HG02678 (cell line): ENCODE measurements around the gene TSTD1.
"Not testable (repeated sequence)": the region's sequence is repeated elsewhere in the genome, so short reads cannot be mapped to it uniquely, and the experiment has no call there.

Experiments
- ATAC-seq: cut with Tn5 transposase; IDR thresholded peaks from one replicate; pipeline ENCODE4 v1.9.1; 2021; ENCODE audit warnings: mild to moderate bottlenecking, moderate library complexity; ENCODE audit not compliant: unreplicated experiment

The TSTD1 gene

GRCh38 chr1:161037661-161038522, 872 bp downstream of the TSTD1 start:
- ATAC-seq, result no peak

DNA sequence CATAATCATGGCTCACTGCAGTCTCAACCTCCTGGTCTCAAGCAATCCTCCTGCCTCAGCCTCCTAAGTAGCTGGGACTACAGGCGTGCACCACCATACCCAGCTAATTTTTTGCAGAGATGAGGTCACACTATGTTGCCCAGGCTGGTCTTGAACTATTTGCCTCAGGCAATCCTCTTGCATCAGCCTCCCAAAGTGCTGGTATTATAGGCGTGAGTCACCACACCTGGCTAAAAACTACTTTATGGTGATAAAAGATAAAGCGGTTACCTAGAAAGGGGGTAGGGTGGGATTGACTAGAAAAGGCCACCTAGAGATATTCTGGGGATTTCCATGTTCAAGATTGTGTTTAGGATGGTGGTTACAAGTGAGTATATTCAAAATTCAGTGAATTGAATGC, 5.0 kb downstream of the TSTD1 start:
- ATAC-seq, result no peak

- no peak for ATAC-seq
These were observed 6.4 kb downstream of the TSTD1 start for GRCh38 chr1:161032409-161032808.

- no peak for ATAC-seq
These were observed 6.9 kb downstream of the TSTD1 start for GRCh38 chr1:161031874-161032273.

- not testable (repeated sequence) for ATAC-seq
These were observed 9.3 kb downstream of the TSTD1 start for GRCh38 chr1:161029466-161029865.

DNA sequence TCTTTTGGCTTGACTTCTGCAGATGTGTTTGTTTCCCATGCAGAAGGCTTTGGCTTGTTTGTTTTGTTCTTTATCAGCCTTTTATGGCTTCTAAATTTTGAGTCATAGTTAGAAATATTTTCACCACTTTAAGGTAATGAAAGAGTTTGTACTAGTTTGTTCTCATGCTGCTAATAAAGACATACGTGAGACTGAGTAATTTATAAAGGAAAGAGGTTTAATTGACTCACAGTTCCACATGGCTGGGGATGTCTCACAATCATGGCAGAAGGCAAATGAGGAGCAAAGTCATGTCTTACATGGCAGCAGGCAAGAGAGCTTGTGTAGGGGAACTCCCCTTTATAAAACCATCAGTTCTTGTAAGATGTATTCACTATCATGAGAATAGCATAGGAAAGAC, 11.8 kb downstream of the TSTD1 start:
- not testable (repeated sequence) for ATAC-seq

- not testable (repeated sequence) for ATAC-seq
These were observed 16.3 kb downstream of the TSTD1 start for GRCh38 chr1:161022432-161022831.

DNA sequence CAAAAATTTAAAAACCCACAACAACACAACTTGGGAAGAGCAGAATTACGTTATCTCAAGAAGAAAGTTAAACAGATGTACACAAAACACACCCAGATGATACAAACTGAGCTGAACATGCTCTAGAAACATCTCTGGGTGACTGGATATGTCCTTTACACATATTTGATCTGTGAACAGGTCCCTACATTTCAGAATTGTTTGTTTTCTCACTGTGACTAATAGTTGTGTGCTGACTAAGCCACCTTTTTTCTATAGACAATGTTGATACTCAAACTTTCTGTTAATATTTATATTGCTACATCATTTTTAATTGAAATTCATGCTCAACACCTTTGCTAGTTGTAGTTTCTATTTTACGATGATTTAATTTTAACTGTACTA, 16.8 kb downstream of the TSTD1 start:
- no peak for ATAC-seq

GRCh38 chr1:161021165-161021969, 17.4 kb downstream of the TSTD1 start:
- ATAC-seq, result peak; percentile 88

DNA sequence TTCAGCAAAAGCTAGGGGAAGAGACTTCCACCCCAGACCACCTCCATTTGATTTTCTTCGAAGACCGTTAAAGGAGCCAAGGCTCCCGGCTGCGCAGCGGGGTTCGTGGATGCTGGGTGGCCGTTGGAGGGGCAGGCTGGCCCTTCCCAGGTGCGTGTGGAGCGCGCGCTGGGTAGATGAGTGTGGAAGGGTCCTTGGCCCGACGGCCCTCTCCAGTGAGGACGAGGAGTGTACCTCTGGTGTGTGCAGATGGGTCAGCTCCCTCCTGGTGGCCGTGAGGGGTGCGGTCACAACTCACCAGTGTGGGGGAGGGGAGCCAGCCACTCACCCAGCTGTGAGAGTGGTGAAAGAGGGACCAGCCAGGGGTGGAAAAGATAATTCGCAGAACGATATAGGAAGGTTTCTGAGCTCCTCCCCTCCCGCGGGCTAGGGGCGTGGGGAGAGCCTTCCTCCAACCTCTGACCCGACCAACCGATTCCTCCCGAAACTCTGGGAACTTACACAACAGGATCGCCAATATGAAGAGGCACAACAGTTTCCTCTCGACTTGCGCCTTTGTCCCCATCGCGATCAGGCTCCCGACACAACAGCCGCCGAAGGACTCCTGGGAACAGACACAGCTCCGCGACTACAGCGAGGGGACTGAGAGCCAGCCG, 18.1 kb downstream of the TSTD1 start, which contains the start of gene F11R:
TSS of gene F11R (minus strand) at position 644 of the 656 bp plus-strand sequence. CDS start at position 565, 79 bp downstream.
- ATAC-seq, result peak; percentile 39

DNA sequence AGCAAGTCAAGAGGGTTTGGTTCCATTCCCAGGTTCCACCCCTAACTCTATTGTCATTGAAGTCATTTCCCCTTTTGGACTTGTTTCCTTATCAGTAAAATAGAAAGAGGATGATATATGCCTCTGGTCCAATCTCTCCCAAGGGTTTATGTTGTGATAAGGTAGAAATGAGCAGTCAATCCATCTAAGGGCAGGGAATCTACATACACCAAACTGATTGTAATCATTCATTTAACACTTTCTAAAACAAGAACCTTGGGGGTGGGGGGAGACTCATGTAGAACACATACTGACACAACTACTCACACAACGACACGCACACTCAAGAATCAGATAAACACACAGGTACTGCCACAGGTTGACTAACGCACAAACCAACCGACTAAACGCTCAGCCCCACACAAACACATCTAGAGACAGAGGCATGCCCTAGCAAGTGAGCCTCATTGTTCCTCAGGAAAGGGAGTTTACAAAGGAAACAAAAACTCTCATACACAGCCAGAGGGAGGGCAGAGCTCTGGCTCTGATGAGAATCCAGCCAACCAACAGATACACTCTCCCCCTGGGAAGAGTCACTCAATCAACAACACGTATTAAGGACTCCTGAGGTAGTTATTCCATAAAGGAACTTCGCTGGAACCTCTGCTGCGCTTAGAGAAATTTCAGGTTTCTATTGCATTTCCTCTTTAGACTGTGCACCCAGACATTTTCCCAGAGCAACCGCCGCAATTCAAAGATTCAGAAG, 18.8 kb downstream of the TSTD1 start:
- ATAC-seq, result no peak

GRCh38 chr1:161019111-161019660, 19.6 kb downstream of the TSTD1 start:
- ATAC-seq, result not testable (repeated sequence)

- ATAC-seq, result no peak
These were observed 20.2 kb downstream of the TSTD1 start for GRCh38 chr1:161018631-161018930.

DNA sequence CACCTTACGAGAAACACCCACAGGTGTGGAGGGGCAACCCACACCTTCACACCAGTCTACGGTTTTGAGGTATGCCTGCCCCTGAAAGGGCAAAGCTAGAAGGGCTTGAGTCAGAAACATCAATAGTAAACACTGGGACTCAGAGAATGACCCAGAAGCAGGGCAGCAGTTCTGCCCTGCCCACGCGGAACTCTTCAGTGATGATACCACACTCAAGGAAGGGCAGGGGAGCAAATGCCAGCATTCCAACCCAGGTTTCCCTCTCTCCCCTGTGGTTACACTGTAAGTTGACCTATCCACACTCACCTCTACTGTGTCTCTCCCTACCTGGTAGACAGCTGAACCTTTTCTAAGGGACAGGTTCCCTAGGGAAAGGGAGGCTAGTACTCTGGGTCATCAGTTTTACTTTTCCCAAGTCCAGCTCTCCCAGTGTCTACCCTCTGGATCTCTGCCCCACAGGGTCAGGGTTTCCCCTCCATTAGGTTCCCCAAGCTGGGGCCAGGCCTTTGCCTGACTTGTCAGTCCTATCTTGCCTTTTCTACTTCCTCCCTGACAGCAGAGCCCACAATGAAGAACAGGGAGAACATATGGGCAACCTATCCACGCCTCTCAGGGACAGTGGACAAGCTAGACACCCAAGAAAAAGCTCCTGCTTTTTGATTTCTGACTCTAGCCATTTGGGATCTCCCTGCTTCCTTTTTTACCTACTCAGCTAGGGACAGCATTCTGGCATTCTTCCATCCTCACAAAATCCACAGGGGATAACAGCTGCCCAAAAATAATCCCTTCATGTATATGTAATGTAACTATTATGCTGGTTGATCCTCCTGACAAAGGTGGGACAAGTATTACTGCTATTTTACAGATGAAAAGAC, 20.8 kb downstream of the TSTD1 start:
- ATAC-seq, result no peak

- ATAC-seq, result not testable (repeated sequence)
These were observed 21.6 kb downstream of the TSTD1 start for GRCh38 chr1:161017181-161017580.

GRCh38 chr1:161016683-161017082, 22.1 kb downstream of the TSTD1 start:
- ATAC-seq, result not testable (repeated sequence)

GRCh38 chr1:161013488-161014230, 25.1 kb downstream of the TSTD1 start:
- peak; percentile 88 for ATAC-seq

DNA sequence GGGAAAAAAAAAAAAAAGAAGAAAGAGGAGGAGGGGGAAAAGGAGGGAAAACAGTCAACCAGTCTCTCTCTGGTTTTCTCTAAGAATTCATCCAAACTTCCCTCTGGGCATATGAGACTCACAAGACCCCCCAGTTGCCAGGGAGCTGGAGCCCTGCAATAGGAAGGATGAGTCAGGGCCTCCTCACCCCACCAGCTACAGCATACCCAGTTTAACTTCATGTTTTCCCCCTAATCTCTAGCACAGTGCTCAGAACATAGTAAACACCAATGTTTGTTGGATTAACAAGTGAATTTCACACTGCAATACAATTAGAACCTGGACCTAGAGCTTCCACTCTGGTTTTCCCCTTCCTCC, 25.7 kb downstream of the TSTD1 start:
- ATAC-seq, result no peak

GRCh38 chr1:161012420-161012819, 26.3 kb downstream of the TSTD1 start:
- no peak for ATAC-seq
